AG10803 (cell line): ENCODE results near the gene LAMTOR4.
"Not testable (repeated sequence)": the region's sequence is repeated elsewhere in the genome, so short reads cannot be mapped to it uniquely, and the experiment has no call there.

Source experiments
- DNase-seq: peaks from one replicate; pipeline ENCODE4 v3.0.0; 2010; ENCODE audit warnings: low read depth
- H3K4me3 ChIP-seq: 2 replicates; pipeline ENCODE4 v1.5.1; 2011; ENCODE audit warnings: mild to moderate bottlenecking, low read length, control low read depth
- TF ChIP-seq, protein P1 (sequence below): conservative IDR thresholded peaks from 2 replicates; pipeline ENCODE4 v1.5.1; 2011; ENCODE audit warnings: mild to moderate bottlenecking, low read length, control low read depth, inconsistent platforms

LAMTOR4 gene

DNA sequence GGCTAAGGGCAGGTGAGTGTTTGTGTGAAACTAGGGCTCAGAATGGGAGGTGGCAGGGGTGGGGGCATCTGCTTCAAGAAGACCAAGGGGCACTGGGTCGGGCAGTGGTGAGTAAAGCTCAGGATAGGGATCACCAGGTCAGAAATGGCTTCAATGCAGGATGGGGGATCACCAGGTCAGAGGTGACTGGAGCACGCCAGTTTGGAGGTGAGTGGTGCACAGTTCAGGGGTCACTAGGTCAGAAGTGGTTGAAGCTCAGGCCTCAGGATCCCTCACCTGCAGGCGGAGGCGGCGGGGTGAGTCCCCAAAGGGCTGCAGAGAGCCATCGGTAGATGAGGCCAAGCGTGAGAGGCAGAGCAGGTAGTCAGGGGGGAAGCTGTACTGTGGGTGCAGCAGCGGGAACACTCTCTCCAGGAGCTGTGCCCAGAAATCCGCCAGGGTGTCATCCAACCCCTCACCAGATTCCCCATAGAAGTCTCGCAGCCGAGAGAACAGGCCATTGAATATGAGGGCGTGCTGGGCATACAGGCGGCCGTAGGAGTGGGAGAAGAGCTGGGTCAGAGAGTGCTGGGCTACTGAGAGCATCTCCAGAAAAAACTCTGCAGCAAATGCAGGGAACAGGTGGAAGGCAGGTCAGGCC, 26.7 kb downstream of the LAMTOR4 start:
- DNase-seq = no peak
- H3K4me3 ChIP-seq = no peak overlapping the region

GRCh38 chr7:100176096-100177044, 27.7 kb downstream of the LAMTOR4 start:
- TF ChIP-seq, protein P1, sequence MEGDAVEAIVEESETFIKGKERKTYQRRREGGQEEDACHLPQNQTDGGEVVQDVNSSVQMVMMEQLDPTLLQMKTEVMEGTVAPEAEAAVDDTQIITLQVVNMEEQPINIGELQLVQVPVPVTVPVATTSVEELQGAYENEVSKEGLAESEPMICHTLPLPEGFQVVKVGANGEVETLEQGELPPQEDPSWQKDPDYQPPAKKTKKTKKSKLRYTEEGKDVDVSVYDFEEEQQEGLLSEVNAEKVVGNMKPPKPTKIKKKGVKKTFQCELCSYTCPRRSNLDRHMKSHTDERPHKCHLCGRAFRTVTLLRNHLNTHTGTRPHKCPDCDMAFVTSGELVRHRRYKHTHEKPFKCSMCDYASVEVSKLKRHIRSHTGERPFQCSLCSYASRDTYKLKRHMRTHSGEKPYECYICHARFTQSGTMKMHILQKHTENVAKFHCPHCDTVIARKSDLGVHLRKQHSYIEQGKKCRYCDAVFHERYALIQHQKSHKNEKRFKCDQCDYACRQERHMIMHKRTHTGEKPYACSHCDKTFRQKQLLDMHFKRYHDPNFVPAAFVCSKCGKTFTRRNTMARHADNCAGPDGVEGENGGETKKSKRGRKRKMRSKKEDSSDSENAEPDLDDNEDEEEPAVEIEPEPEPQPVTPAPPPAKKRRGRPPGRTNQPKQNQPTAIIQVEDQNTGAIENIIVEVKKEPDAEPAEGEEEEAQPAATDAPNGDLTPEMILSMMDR = no peak
- DNase-seq = no peak
- peak overlapping the region; percentile 79 for H3K4me3 ChIP-seq

More for the DNA sequence above, 26.7 kb downstream of the LAMTOR4 start:
- TF ChIP-seq, protein P1 = no peak

GRCh38 chr7:100177045-100178001, 28.6 kb downstream of the LAMTOR4 start, which contains the start of the genes GPC2 and STAG3:
GPC2 (minus strand) TSS chr7:100177381; CDS start chr7:100177199, 182 bp downstream.
STAG3 (plus strand) TSS chr7:100177918; CDS start chr7:100180557, 2,639 bp downstream.
- DNase-seq = peak; percentile 93
- TF ChIP-seq, protein P1 = no peak
- peak within 1 kb of the TSS; percentile 79 for H3K4me3 ChIP-seq

GRCh38 chr7:100180084-100180483, 31.4 kb downstream of the LAMTOR4 start:
- DNase-seq, H3K4me3 ChIP-seq: not testable (repeated sequence)

DNA sequence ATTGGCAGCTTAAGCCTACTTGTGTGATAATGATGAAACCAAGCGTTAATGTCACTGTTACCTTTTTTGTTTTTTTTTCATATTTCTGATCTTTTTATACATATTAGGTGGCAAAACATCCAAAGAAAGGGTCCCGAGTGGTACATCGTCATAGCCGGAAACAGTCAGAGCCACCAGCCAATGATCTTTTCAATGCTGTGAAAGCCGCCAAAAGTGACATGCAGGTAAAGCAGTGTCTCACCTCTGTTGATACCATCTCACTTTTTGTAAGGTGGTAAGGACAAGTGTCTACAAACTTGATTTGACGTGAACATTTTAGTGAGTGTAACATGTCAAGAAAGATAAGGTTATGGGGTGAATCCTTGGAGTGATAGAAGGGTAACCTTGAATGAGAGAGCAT, 33.9 kb downstream of the LAMTOR4 start:
- not testable (repeated sequence) for DNase-seq, H3K4me3 ChIP-seq

DNA sequence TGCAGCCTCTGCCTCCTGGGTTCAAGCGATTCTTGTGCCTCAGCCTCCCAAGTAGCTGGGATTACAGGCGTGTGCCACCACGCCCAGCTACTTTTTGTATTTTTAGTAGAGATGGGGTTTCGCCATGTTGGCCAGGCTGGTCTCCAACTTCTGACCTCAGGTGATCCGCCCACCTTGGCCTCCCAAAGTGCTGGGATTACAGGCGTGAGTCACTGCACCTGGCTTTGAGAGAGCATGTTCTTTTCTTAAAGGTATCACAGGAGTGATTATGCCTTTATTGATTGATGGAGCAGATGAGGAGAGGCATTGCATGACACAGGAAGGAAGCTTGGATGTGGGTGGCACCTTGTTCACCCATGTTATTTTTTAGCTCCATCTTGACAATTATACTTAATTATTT, 34.4 kb downstream of the LAMTOR4 start:
- not testable (repeated sequence) for DNase-seq

GRCh38 chr7:100185726-100186125, 37.0 kb downstream of the LAMTOR4 start:
- TF ChIP-seq, protein P1 = no peak
- DNase-seq = no peak

More for the DNA sequence above, 34.4 kb downstream of the LAMTOR4 start:
- H3K4me3 ChIP-seq = not testable (repeated sequence)

GRCh38 chr7:100189061-100189460, 40.3 kb downstream of the LAMTOR4 start:
- DNase-seq = no peak
- no peak overlapping the region for H3K4me3 ChIP-seq
- TF ChIP-seq, protein P1 = no peak

More at GRCh38 chr7:100185726-100186125, 37.0 kb downstream of the LAMTOR4 start:
- H3K4me3 ChIP-seq = no peak overlapping the region
